Panc1 (cell line): ENCODE data around the gene TMEM164. TPM values are rescaled to one million over a fixed set of nuclear protein-coding genes. Genes with fewer than 3 reads are reported as not detected.

Experiments
- ATAC-seq: fragments of 200-7000 bp; cut with Tn5 transposase; 2 replicates; pipeline ENCODE4 v1.9.1; 2020; ENCODE audit warnings: mild to moderate bottlenecking, moderate library complexity
- BruUV-seq: library from RNA; stranded (reverse); fragments of 400-500 nt; replicated peaks from 2 replicates; lab custom pipeline; 2021; lab: Mats Ljungman, UMichigan
- CTCF ChIA-PET: fragments of 300-600 bp; sonication (Branson Sonifier 250); formaldehyde crosslinking; loops from one replicate; lab custom pipeline; 2022; ENCODE audit warnings: antibody characterized with exemption; lab: Charles Lee
- POLR2A ChIA-PET: fragments of 300-600 bp; sonication (Branson Sonifier 250); formaldehyde crosslinking; loops from one replicate; lab custom pipeline; 2022; ENCODE audit warnings: antibody characterized with exemption; lab: Charles Lee
- DNase-seq: peaks from one replicate; pipeline ENCODE4 v3.0.0-alpha.2; 2010; ENCODE audit warnings: low read depth, low spot score
- H3K27ac ChIP-seq: 2 replicates; pipeline ENCODE4 v1.5.1; 2011; ENCODE audit warnings: mild to moderate bottlenecking, low read length, inconsistent platforms
- H3K27me3 ChIP-seq: fragments of 200-500 bp; sonication (Bioruptor generic); 2 replicates; pipeline ENCODE4 v1.6.0; 2014; ENCODE audit warnings: low read length, inconsistent platforms; ENCODE audit not compliant: control insufficient read depth, insufficient read depth
- H3K36me3 ChIP-seq: fragments of 200-500 bp; sonication (Bioruptor generic); 2 replicates; pipeline ENCODE4 v1.5.1; 2014; ENCODE audit warnings: inconsistent platforms, mild to moderate bottlenecking, low read length, moderate library complexity; ENCODE audit not compliant: control insufficient read depth, insufficient read depth
- H3K4me1 ChIP-seq: 2 replicates; pipeline ENCODE4 v1.5.1; 2011; ENCODE audit warnings: inconsistent platforms, mild to moderate bottlenecking, low read length, moderate library complexity; ENCODE audit not compliant: control insufficient read depth, insufficient read depth
- H3K4me3 ChIP-seq, 2 experiments: 2 replicates each; pipeline ENCODE4 v1.5.1; 2011 to 2012; ENCODE audit warnings: low read depth in 2 of 2, low read length in 2 of 2, mild to moderate bottlenecking in 2 of 2, inconsistent platforms in 1 of 2, moderate library complexity in 1 of 2
- H3K9me3 ChIP-seq: fragments of 200-500 bp; sonication (Bioruptor generic); 2 replicates; pipeline ENCODE4 v1.5.1; 2014; ENCODE audit warnings: low read depth, mild to moderate bottlenecking, inconsistent platforms, low read length, moderate library complexity; ENCODE audit not compliant: control insufficient read depth, insufficient read depth
- POLR2AphosphoS5 ChIP-seq: IDR thresholded peaks from 2 replicates; pipeline ENCODE4 v1.6.1; 2012; ENCODE audit warnings: mild to moderate bottlenecking, low read depth, low read length, moderate library complexity
- REST ChIP-seq, 2 experiments: IDR thresholded peaks; 2 replicates each; pipeline ENCODE4 v1.6.1; 2011 to 2012; ENCODE audit warnings: low read depth in 2 of 2, control low read depth in 1 of 2, low read length in 1 of 2, mild to moderate bottlenecking in 1 of 2, moderate library complexity in 1 of 2; ENCODE audit not compliant: insufficient read depth in 1 of 2
- SIN3A ChIP-seq: IDR thresholded peaks from 2 replicates; pipeline ENCODE4 v1.6.1; 2012; ENCODE audit warnings: low read depth, mild to moderate bottlenecking, low read length, moderate library complexity, borderline replicate concordance; ENCODE audit not compliant: insufficient read depth
- TCF7L2 ChIP-seq: IDR thresholded peaks from 2 replicates; pipeline ENCODE4 v1.6.1; 2011; ENCODE audit warnings: mild to moderate bottlenecking, low read depth, low read length, inconsistent platforms
- in situ Hi-C: cut with HindIII; loops from 2 replicates; pipeline ENCODE4 v1.10.0; 2016; ENCODE audit warnings: low sequenced_read_pairs, low pct_unique_long_range_greater_than_20kb
- intact Hi-C: fragments of 100-400 bp; cut with micrococcal nuclease; formaldehyde crosslinking; loops from one replicate; pipeline ENCODE4 v1.10.0; 2022; ENCODE audit not compliant: unreplicated experiment
- total RNA-seq: library from RNA; stranded (reverse); gene quantifications from one replicate; pipeline ENCODE4 v1.2.1, GENCODE V29; 2021; ENCODE audit not compliant: unreplicated experiment
- TF ChIP-seq, protein P1 (sequence below): fragments of 450-650 bp; IDR thresholded peaks from 2 replicates; pipeline ENCODE4 v1.5.1; 2017; ENCODE audit warnings: mild to moderate bottlenecking

TMEM164 gene
- total RNA-seq, 1 experiment from 2014 or later, result 32.8 TPM

DNA sequence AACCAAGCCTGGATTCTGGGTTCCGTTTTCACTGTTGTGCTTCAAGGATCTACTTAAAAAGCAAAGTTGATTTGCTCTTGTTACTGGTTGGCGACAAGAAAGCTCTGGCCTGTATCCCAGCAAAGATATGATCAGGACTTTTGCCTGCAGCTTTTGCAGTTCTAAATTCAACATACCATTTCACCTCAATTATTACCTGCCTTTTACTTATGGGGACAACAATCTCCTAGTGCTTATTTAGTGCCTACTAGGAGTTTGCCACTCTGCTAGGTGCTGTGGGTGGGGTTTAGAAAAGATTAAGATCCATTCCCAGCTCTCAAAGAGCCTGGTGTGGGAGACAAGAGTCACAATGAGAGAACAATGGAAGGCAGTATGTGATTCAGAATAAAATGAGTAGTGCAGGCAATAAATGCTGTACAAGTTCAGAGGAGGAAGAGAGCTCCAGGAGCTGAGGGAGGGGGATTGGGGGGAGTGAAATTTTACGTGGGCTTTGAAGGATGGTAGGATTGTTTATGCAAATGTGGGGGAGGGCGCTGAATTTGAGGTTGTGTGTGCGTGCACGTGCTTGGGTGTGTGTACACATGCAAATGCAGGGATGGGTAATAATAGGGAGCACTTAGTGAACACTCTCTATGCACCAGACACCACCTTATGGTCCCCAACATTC is 5.0 kb upstream of the TMEM164 start:
- Histone ChIP-seq H3K4me1 (no peaks in the 10 kb centered on the region), H3K27ac (no peak overlapping the region), H3K27me3 (no peaks in the 10 kb centered on the region; the same call in 1 of the 2 replicates), H3K36me3 (no peaks in the 10 kb centered on the region), H3K9me3 (no peaks in the 10 kb centered on the region), H3K4me3 (no peak overlapping the region)
- ChIA-PET POLR2A (no interaction called here), CTCF (no interaction called here)
- in situ Hi-C loops (no loop called here), intact Hi-C loops (no loop called here)
- ATAC-seq (no peak), DNase-seq (no peak)
- no TSS peak for BruUV-seq
- no peak for TF ChIP-seq SIN3A
- TF ChIP-seq, protein P1, sequence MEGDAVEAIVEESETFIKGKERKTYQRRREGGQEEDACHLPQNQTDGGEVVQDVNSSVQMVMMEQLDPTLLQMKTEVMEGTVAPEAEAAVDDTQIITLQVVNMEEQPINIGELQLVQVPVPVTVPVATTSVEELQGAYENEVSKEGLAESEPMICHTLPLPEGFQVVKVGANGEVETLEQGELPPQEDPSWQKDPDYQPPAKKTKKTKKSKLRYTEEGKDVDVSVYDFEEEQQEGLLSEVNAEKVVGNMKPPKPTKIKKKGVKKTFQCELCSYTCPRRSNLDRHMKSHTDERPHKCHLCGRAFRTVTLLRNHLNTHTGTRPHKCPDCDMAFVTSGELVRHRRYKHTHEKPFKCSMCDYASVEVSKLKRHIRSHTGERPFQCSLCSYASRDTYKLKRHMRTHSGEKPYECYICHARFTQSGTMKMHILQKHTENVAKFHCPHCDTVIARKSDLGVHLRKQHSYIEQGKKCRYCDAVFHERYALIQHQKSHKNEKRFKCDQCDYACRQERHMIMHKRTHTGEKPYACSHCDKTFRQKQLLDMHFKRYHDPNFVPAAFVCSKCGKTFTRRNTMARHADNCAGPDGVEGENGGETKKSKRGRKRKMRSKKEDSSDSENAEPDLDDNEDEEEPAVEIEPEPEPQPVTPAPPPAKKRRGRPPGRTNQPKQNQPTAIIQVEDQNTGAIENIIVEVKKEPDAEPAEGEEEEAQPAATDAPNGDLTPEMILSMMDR, result no peak
- TF ChIP-seq TCF7L2, result no peak
- TF ChIP-seq POLR2AphosphoS5, result no peak
- no peak for TF ChIP-seq REST (IDR thresholded peaks at IDR 0.05; ENCODE audit: insufficient read depth in 1 of 2, low read depth in 2 of 2, low read length in 1 of 2)

GRCh38 chrX:110000000-110000399 is 2.9 kb upstream of the TMEM164 start:
- Histone ChIP-seq H3K4me3 (no peak overlapping the region), H3K27me3 (no peaks in the 10 kb centered on the region; the same call in 1 of the 2 replicates), H3K4me1 (0 out of 2 replicates have a peak, but pooled peaks cover 8% of the 10 kb centered on the region), H3K36me3 (0 out of 2 replicates have a peak, but pooled peaks cover 2% of the 10 kb centered on the region), H3K9me3 (no peaks in the 10 kb centered on the region), H3K27ac (no peak overlapping the region)
- ChIA-PET CTCF (no interaction called here), POLR2A (interaction anchor here (0.6 kb wide), 1 partner anchor 43 kb away, joined by 3 read pairs; no protein-coding TSS in a partner anchor)
- DNase-seq (no peak), ATAC-seq (no peak)
- in situ Hi-C loops (no loop called here), intact Hi-C loops (no loop called here)
- no TSS peak for BruUV-seq
- TF ChIP-seq TCF7L2, result no peak
- TF ChIP-seq, protein P1, result no peak
- no peak for TF ChIP-seq SIN3A
- TF ChIP-seq REST (IDR thresholded peaks at IDR 0.05; ENCODE audit: insufficient read depth in 1 of 2, low read depth in 2 of 2, low read length in 1 of 2), result no peak
